CD14-positive monocyte (primary cell): ENCODE results near the gene CDC26. TPM values are rescaled to one million over a fixed set of nuclear protein-coding genes. Genes with fewer than 3 reads are reported as not detected.

ENCODE experiments used
- DNase-seq, 3 donors: peaks; one replicate each; pipeline ENCODE4 v3.0.0-alpha.2; 2011 to 2022
- H2AFZ ChIP-seq: 2 replicates; pipeline ENCODE4 v1.6.0; 2012; ENCODE audit warnings: mild to moderate bottlenecking, low read depth, low read length, inconsistent platforms; ENCODE audit not compliant: insufficient read depth, poor library complexity, severe bottlenecking
- H3K27ac ChIP-seq, 2 donors: 1 replicate in 1 of 2; 2 replicates in 1 of 2; pipeline ENCODE4 v1.5.1; 2012 to 2013; ENCODE audit warnings: low read length in 2 of 2, control low read depth in 1 of 2, inconsistent platforms in 1 of 2, low read depth in 1 of 2, mild to moderate bottlenecking in 1 of 2
- H3K27me3 ChIP-seq, 2 donors: one replicate each; pipeline versions ENCODE4 v1.6.0 to v1.6.1; 2011 to 2013; ENCODE audit warnings: low read length in 2 of 2; ENCODE audit not compliant: control insufficient read depth in 2 of 2, insufficient read depth in 2 of 2
- H3K36me3 ChIP-seq, 2 donors: replicated peaks in 1 of 2; 1 replicate in 1 of 2; 2 replicates in 1 of 2; pipeline versions ENCODE4 v1.5.1 to v1.6.1; 2012 to 2013; ENCODE audit warnings: low read length in 2 of 2, control low read depth in 1 of 2, inconsistent platforms in 1 of 2, mild to moderate bottlenecking in 1 of 2; ENCODE audit not compliant: insufficient read depth in 2 of 2, control insufficient read depth in 1 of 2
- H3K4me1 ChIP-seq, 2 donors: 1 replicate in 1 of 2; 2 replicates in 1 of 2; pipeline versions ENCODE4 v1.5.1 to v1.6.1; 2012 to 2013; ENCODE audit warnings: low read length in 2 of 2, control low read depth in 1 of 2, inconsistent platforms in 1 of 2, mild to moderate bottlenecking in 1 of 2, moderate library complexity in 1 of 2; ENCODE audit not compliant: insufficient read depth in 2 of 2, control insufficient read depth in 1 of 2
- H3K4me2 ChIP-seq: replicated peaks from 2 replicates; pipeline ENCODE3; 2012; ENCODE audit warnings: low read length, moderate library complexity, mild to moderate bottlenecking; ENCODE audit not compliant: poor library complexity, severe bottlenecking; ENCODE audit errors: extremely low read depth
- H3K4me3 ChIP-seq, 3 experiments: fragments of 200-600 bp in 1 of 3; sonication (generic) in 1 of 3; replicated peaks in 1 of 3; 1 replicate in 2 of 3; 2 replicates in 1 of 3; pipeline ENCODE4 v1.5.1; 2011 to 2013; ENCODE audit warnings: low read length in 3 of 3, mild to moderate bottlenecking in 3 of 3, control low read depth in 2 of 3, low read depth in 2 of 3, inconsistent platforms in 1 of 3, moderate library complexity in 1 of 3
- H3K79me2 ChIP-seq: 2 replicates; pipeline ENCODE4 v1.6.0; 2012; ENCODE audit warnings: mild to moderate bottlenecking, control low read depth, inconsistent platforms, low read length, moderate library complexity; ENCODE audit not compliant: insufficient read depth
- H3K9ac ChIP-seq: 2 replicates; pipeline ENCODE4 v1.6.0; 2017; ENCODE audit warnings: low read length, mild to moderate bottlenecking; ENCODE audit not compliant: insufficient read depth, poor library complexity, severe bottlenecking
- H3K9me3 ChIP-seq, 2 donors: replicated peaks in 1 of 2; 1 replicate in 1 of 2; 2 replicates in 1 of 2; pipeline versions ENCODE4 v1.5.1 to v1.6.1; 2012 to 2013; ENCODE audit warnings: low read length in 2 of 2, control low read depth in 1 of 2; ENCODE audit not compliant: control insufficient read depth in 1 of 2, insufficient read depth in 1 of 2
- H4K20me1 ChIP-seq: 2 replicates; pipeline ENCODE4 v1.6.0; 2012; ENCODE audit warnings: mild to moderate bottlenecking, low read length, control low read depth, moderate library complexity; ENCODE audit not compliant: insufficient read depth
- H3K27ac Mint-ChIP-seq, 7 donors: one replicate each; pipeline ENCODE4 v1.8.0; 2020; ENCODE audit warnings: mild to moderate bottlenecking in 7 of 7, mixed read lengths in 7 of 7, moderate library complexity in 6 of 7, inconsistent platforms in 2 of 7
- H3K27me3 Mint-ChIP-seq, 3 donors: one replicate each; pipeline ENCODE4 v1.8.0; 2021 to 2022; ENCODE audit warnings: low read depth in 3 of 3, mild to moderate bottlenecking in 3 of 3, mixed read lengths in 3 of 3, moderate library complexity in 3 of 3, inconsistent platforms in 1 of 3
- H3K36me3 Mint-ChIP-seq, 2 donors: one replicate each; pipeline ENCODE4 v1.8.0; 2020; ENCODE audit warnings: mixed read lengths in 2 of 2, inconsistent platforms in 1 of 2, mild to moderate bottlenecking in 1 of 2
- H3K4me1 Mint-ChIP-seq: one replicate; pipeline ENCODE4 v1.8.0; 2020; ENCODE audit warnings: mild to moderate bottlenecking, mixed read lengths
- H3K4me3 Mint-ChIP-seq, 2 donors: one replicate each; pipeline ENCODE4 v1.8.0; 2020; ENCODE audit warnings: mild to moderate bottlenecking in 2 of 2, mixed read lengths in 2 of 2, moderate library complexity in 1 of 2
- H3K9me3 Mint-ChIP-seq, 7 donors: one replicate each; pipeline ENCODE4 v1.8.0; 2020 to 2022; ENCODE audit warnings: mixed read lengths in 7 of 7, mild to moderate bottlenecking in 6 of 7, moderate library complexity in 6 of 7, inconsistent platforms in 2 of 7
- WGBS: methylation state at CpG from one replicate; pipeline ENCODE4 v1.1.5; 2013; ENCODE audit warnings: missing lambda C conversion rate; ENCODE audit not compliant: insufficient coverage; 5-methylcytosine and 5-hydroxymethylcytosine counted together
- intact Hi-C, 2 donors: fragments of 100-400 bp; cut with micrococcal nuclease; formaldehyde crosslinking; loops; one replicate each; pipeline versions ENCODE4 v1.15.0 to v1.15.1; 2023
- polyA plus RNA-seq, 3 donors: library from polyadenylated mRNA; depleted of rRNA in 1 of 3; unstranded in 2 of 3; stranded (reverse) in 1 of 3; fragments of 300-500 nt in 2 of 3; fragments of >200 nt in 1 of 3; fragmentation: Illumina TruSeq in 2 of 3; gene quantifications; 1 replicate in 2 of 3; 2 replicates in 1 of 3; pipeline ENCODE4 v1.2.3, GENCODE V29; 2012 to 2021
- TF ChIP-seq, protein P1 (sequence below): fragments of 200-600 bp; IDR thresholded peaks from one replicate; pipeline ENCODE4 v1.8.0; 2022; ENCODE audit warnings: antibody characterized with exemption, mild to moderate bottlenecking

The CDC26 gene
- polyA plus RNA-seq, 3 donors: 17.9 to 87.8 (median 77.8) TPM

DNA sequence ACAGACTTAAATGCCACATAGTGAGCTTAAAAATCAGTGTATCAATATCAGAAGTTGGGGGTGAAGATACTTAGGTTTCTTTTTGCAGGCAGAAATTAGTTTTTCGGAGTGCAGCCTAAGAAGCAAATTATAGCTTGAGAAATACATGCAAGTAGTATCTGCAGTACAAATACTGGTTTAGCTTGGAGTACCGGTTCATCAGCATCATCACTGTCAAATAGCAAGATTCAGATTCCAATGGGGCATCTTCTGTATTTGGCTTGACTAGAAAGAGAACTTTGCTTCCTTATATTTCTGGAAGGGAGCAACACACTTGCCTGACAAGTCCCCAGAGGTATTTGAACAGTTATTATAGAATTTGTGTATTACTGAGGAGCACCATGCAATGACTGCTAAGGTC is 34.2 kb downstream of the CDC26 start:
- Mint-ChIP-seq H3K4me1 (peaks cover 12% of the 10 kb centered on the region), H3K36me3 (peaks cover 8 to 11% of the 10 kb centered on the region in 2 donors), H3K4me3 (no peak overlapping the region), H3K27ac (no peak overlapping the region), H3K27me3 (peaks cover 0 to 4% (median 0%) of the 10 kb centered on the region in 3 donors), H3K9me3 (peaks cover 0 to 1% (median 0%) of the 10 kb centered on the region in 7 donors)
- DNase-seq: no peak
- Histone ChIP-seq H3K4me2 (no peak overlapping the region), H3K79me2 (peaks cover 40% of the 10 kb centered on the region), H3K9ac (no peak overlapping the region), H3K9me3 (no peaks in the 10 kb centered on the region), H3K4me3 (no peak overlapping the region), H3K27me3 (no peaks in the 10 kb centered on the region), H2AFZ (no peak overlapping the region), H4K20me1 (peaks cover 32% of the 10 kb centered on the region), H3K27ac (no peak overlapping the region), H3K36me3 (no peaks in the 10 kb centered on the region), H3K4me1 (peaks cover 0 to 2% of the 10 kb centered on the region in 2 donors)
- WGBS: no CpG with 5 or more reads among the region's 2 CpGs
- intact Hi-C loops: no loop called here
- TF ChIP-seq, protein P1, sequence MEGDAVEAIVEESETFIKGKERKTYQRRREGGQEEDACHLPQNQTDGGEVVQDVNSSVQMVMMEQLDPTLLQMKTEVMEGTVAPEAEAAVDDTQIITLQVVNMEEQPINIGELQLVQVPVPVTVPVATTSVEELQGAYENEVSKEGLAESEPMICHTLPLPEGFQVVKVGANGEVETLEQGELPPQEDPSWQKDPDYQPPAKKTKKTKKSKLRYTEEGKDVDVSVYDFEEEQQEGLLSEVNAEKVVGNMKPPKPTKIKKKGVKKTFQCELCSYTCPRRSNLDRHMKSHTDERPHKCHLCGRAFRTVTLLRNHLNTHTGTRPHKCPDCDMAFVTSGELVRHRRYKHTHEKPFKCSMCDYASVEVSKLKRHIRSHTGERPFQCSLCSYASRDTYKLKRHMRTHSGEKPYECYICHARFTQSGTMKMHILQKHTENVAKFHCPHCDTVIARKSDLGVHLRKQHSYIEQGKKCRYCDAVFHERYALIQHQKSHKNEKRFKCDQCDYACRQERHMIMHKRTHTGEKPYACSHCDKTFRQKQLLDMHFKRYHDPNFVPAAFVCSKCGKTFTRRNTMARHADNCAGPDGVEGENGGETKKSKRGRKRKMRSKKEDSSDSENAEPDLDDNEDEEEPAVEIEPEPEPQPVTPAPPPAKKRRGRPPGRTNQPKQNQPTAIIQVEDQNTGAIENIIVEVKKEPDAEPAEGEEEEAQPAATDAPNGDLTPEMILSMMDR: no peak

DNA sequence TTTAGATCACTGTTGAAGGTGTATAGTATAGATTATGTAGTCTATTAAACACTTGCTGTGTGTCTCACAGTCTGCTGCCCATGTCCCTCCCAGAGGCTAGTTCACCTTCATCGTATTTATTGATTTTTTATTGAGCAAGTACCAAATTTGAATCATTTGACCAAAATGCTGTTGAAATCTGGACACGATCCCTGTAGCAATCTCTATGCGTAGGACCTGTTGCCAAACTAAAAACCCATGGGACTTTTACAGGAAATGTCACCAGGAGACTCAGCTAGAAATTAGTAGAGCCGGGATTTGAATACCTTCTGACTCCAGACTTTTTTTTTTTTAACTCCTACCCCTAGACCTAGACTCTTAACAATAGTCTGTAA is 36.5 kb downstream of the CDC26 start:
- H3K27ac Mint-ChIP-seq: no peak overlapping the region
- peaks cover 0 to 4% (median 0%) of the 10 kb centered on the region in 3 donors for H3K27me3 Mint-ChIP-seq
- peaks cover 0 to 1% (median 0%) of the 10 kb centered on the region in 7 donors for H3K9me3 Mint-ChIP-seq
- DNase-seq: no peak
- Histone ChIP-seq H3K36me3 (no peaks in the 10 kb centered on the region), H4K20me1 (peaks cover 15% of the 10 kb centered on the region), H2AFZ (no peak overlapping the region), H3K4me3 (no peak overlapping the region), H3K27ac (no peak overlapping the region), H3K79me2 (peaks cover 54% of the 10 kb centered on the region), H3K4me2 (no peak overlapping the region), H3K9ac (no peak overlapping the region), H3K4me1 (peaks cover 17 to 20% of the 10 kb centered on the region in 2 donors), H3K27me3 (no peaks in the 10 kb centered on the region), H3K9me3 (no peaks in the 10 kb centered on the region)
- intact Hi-C loops: no loop called here
- peaks cover 25% of the 10 kb centered on the region for H3K4me1 Mint-ChIP-seq
- no peak overlapping the region for H3K4me3 Mint-ChIP-seq
- peaks cover 6 to 8% of the 10 kb centered on the region in 2 donors for H3K36me3 Mint-ChIP-seq
- TF ChIP-seq, protein P1: no peak
- WGBS: 80% methylated on average over 3 of the region's 4 CpGs
